ENCODE measurements around the gene DLG2.

The DLG2 gene

DNA sequence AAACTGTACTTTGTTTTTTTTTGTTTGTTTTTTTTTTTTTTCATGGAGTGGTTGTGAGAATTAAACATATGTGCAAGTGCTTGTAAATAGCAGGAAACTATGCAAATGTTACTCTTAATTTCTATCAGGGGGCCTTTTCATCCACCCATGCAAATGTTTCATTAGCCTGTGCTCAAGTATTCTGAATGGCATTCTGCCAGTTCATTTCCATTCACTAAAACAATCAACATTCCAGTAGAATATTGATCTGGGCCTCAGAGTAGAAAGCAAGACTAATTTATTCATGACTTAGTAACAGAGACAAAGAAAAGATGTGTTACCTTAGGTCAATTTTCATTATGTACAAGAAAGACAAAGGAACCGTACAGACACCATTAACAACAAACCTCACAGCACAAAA lies 971.4 kb downstream of the DLG2 start:
- DNase-seq (ENCODE audit: low read depth) = no peak

DNA sequence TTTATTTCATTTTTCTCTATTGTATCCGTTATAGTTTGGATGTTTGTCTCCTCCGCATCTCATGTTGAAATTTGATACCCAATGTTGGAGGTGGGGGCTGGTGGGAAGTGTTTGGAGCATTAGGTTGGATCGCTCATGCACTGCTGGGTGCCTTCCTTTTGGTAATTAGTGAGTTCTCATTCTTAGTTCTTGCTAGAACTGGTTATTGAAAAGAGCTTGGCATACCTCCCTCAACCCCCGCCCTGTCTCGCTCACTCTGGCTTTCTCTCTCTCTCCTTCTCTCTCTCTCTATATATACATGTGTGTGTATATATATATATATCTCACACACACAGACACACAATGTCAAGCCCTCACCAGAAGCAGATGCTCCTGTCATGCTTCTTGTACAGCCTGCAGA lies 978.7 kb downstream of the DLG2 start:
- DNase-seq (ENCODE audit: low read depth) = no peak

DNA sequence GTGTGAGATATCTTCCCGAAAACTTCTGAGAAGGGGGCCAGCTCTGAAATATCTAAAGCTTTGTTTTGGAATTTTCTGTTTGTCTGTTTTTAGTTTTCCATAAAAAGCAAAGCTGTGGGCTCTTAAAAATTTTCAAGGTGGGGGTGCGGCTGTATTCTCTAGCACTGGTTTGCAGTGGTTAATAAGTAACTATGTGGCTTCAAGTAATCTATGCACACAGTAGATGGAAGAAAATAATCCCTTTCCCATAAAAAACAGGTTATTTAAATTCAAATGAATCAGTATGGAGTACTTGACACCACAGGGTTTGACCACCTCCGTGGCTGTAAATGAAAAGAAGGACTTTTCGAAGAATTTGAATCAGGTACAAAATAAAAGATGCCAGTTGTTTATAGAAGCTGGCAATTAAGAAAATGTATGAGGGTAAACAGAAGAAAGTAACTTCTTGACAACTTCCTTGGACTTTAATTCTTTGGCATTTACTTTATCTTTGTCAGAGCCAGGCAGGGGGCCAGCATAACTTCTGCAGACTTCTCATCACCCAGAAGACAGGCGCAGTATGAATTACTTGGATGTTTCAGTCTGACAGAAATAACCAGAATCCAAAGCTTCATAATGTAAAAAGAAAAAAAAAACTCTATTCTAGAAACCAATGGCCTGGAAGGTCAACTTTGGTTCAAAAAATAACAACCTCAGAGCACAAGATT lies 981.0 kb downstream of the DLG2 start:
- DNase-seq (ENCODE audit: low read depth) = no peak

DNA sequence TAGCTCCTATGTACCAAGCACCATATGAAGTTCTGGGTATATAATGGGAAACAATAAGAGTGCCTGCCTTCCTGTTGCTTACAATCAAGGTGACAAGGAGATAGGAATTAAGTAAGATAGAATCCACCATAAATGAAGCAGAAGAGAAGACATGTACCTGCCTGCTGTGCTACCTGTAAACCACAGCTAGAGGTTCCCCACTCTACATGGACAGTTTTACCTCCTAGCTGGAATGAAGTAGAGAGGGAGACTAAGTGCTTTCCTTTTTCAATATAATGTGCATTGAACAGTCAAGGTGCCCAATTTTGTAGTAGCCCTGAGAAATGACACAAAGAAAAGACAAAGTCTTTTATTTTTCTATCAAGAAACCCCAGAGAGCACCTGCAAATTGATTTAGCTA lies 984.6 kb downstream of the DLG2 start:
- no peak for DNase-seq (ENCODE audit: low read depth)

DNA sequence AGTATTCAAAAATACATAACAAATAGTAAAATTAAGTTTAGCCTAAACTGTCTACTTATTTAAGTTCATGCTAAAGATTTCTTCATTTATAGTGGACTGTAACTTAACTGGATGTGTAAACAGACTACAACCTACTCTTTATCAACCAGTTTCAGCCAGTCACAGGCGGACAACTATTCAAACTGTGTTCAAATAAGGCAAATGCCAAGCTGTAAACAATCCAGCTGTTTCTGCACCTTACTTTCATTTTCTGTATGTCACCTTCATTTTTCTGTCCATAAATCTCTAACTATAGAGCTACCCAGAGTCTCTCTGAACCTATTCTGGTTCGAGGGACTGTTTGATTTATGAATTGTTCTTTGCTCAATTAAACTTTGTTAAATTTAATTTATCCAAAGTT lies 992.8 kb downstream of the DLG2 start:
- DNase-seq (ENCODE audit: low read depth) = no peak

DNA sequence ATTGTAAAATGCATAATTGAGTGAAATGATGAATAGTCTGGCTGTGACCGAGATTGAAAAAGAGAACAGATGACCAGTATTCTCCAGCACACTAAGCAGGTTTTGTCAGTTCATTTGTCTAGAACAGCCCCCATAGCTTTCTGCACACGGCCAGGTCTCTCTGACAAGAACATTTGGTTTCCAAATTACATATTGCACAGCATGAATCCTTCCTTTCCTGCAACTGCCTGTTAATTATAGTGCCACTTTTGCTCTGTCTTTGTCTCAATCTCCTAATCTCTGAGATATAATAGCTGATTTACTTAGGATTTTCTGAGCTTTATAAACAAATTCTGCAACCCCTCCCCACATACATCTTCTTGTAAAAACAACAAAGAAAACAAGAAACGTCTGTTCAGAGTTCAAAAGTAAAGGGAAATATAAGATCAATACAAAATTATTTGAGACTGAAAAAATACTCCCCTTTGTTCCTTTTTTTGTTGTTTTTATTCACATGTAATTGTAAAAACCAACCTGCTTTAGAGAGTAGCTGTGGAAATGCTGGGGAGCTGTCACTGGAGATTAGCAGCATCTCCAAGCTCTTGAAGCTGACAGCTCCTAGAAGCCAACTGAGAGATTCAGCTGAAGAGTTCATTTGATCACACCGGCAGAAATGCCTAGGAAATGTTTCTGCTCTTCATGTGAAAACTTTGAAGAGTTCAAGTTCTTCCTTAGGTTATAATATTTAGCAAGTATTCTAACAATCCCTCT lies 998.1 kb downstream of the DLG2 start:
- no peak for DNase-seq (ENCODE audit: low read depth)

DNA sequence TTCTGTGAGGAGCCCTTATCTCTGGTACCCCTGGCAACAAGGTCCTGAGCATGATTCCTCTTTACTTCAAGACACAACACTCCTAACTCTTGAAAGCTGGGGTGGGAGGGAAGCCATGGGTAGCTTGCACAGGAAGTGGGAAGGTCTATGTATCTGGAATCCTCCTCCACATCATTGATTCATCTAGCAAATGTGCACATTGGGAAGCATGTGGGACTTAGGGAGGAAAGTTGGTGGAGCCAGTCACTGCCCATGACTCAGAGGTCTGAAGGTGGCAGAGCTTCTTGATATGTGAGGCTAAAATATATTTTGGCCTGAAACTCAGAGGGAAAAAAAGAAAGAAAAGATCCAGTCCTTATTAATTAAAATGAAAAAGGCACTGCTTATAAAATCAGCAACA lies 1000.9 kb downstream of the DLG2 start:
- DNase-seq (ENCODE audit: low read depth) = no peak

DNA sequence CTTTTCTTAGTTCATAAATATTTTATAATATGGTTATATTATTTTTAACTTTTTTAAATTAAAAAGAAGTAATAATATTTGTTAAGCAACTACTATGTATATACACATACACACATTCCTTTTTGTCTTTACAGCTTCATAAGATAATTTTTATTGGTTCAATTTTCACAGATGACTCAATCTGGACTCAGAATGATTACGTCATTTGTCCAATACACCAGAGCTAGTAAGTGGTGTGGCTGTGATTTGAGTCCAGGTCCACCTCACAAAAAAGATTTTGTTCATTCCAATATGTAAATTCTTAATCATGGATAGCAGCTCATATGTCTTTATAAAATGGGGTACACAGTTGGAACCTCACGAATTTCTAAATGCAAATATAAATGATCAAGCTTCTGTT lies 1014.5 kb downstream of the DLG2 start:
- no peak for DNase-seq (ENCODE audit: low read depth)

DNA sequence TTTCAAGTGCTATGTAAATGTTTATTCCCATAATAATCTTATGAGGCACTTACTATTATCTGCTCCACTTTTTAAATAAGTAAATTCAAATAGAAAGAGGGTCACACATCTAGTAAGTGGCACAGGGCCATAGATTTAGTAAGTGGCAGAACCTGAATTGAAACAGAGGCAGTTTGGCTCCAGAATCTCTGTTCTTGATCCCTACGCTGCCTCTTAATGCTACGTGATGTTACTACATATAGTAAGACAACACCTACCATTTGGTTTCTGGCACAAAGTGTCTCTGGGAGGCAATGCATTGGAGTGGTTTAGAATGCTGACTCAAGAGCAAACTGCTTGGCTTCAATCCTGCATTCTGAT lies 1018.3 kb downstream of the DLG2 start:
- no peak for DNase-seq (ENCODE audit: low read depth)

DNA sequence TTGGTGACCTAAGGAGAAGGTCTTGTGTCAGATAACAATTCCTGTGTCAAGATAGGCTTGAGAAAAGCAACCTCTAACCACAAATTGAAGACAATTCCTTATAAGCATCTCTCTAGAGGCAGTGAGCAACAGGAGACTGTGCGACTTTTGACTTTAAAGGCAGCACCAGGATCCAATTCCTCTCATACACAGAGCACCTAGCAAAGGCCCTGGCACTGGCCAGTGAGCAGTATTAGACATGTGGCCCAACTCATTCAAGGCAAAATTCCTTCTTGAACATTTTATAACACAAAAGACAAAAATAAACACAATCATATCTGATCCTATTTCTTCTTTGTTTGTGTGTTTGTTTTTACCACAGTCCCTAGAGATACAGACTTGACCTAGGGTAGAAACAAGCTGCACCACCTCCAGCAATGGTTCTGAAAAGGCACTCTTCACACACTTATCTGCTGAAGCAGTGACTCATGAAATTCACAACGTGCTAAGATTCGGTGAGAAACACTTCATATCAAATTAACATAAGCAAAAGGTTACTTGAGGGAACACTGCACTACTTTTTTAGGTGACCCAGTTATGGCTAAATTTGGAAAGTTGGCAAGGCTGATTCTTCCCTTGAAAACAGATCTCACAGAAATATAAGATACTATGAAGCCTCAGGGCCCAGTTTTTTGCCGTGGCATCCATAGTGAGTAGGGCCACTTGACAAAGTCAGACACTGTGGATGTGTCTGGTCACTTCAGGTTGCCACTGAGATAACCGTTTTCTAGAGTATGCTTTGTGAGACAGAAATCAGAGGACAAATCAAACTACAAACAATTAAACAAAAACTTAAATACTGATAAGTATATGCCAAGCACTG lies 1018.9 kb downstream of the DLG2 start:
- no peak for DNase-seq (ENCODE audit: low read depth)

DNA sequence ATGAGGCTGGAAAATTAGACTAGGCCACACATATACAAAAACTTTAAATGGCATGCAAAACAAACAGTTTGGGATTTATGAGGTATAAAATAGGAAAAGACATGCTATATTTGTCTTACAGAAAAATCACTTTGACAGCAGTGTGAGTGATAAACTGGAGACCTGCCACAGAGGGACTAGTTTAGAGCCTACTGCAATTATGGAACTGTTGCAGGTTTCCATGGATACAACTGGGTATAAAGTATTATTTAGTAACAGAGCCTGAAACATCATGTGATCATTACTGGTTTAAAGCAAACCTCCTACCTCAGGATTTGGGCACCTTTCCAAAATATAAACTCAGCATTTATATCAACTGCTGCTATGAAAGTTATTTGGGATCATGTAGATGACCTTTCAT lies 1032.5 kb downstream of the DLG2 start:
- no peak for DNase-seq (ENCODE audit: low read depth)

DNA sequence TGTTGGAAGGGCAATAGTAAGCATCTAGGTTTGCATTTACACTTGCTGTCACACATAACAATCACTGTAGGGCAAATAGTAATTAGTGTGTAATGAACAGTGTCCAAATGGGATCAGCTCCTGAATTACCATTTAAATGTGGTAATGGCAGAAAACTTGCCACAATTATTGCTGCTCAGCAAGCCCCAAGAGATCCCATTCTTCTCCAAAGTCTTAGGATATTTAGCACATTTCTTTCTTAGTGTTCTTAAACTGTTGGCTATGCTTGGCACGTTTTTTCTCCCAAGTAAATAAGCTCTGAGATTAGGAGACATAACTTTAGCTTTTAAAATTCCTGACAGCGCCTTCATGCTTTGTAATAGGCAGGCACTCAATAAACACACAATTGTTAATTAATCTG lies 1037.0 kb downstream of the DLG2 start:
- no peak for DNase-seq (ENCODE audit: low read depth)

DNA sequence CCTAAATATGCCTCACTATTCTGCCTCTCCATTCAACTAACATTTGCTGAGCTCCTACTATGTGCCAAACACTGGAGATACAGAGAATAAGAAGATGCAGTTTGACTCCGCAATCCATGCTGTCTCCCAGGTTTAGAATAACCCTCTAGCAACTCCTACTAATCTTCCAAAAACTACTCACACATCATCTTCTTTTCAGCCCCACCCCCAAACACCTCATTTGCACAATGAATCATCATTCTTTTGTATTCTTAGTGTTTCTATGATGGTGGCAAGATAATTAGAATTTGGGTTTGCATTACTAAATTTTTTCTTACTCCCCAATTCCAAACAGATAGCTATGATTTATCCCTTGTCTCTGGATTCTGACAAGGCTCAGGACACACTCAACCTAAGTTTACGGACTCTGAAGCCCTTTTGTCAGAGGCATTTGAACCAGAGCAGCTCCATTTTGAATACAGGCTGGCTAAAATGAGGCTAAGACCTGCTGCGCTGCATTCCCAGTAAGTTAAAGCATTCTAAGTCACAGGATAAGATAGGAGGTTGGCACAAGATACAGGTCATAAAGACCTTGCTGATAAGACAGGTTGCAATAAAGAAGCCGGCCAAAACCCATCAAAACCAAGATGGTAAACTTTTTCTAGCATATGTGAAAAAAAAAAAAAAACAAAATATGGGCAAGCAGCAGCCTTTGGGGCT lies 1038.9 kb downstream of the DLG2 start:
- no peak for DNase-seq (ENCODE audit: low read depth)

DNA sequence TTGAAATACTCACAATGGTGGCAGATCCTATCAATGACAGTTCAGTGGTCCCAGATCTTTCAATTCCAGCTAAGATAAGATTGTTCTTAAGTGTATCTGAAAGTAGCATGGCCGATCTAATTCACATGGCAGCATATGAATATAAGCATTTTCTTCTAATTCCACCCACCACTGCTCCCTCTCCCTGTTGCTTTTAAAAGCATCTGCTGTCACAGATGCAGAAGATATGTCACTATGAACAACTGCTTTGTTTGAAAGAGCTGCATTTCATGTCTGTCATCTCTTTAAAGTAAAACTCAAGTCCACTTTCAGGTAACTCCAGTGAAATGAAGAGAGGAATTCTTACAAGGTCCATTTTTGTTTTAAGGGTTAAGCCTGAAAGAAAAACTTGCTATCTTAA lies 1044.0 kb downstream of the DLG2 start:
- DNase-seq (ENCODE audit: low read depth) = no peak

DNA sequence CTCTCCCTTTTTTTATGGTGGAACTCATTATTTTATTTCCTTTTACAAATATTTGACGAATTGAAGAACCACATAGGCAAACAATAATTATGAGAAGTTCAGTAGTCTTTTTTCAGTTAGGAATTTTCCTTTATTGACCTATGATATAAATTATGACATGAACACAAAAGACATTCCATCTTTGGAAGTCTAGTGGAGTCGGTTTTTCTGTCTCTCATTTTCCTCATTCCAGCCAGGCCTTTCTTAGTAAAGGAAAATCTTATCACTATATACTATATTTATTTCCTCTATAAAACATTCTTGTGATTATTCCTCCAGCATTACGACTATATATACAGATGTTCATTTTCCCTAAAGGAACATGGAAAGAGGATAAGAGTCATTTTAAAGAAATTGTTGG lies 1046.1 kb downstream of the DLG2 start:
- no peak for DNase-seq (ENCODE audit: low read depth)

DNA sequence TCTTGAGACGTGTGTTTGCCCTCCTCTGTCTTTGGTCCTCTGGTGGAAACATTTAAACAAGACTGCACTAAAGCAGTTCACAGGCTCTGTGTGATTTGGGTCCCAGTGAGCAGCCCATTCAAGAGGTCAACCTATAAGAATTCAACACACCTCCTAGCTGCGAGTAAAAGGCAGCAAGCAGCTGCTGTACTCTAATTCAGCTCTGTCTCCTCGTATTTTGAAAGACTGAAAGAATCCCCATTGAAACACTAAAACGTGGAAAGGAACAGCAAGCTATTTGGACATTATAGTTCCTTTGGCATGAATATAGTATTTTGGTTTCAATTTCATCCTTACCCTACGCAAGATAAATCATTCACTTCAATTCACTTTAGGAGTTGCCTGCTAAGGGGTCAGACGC lies 1046.7 kb downstream of the DLG2 start:
- DNase-seq (ENCODE audit: low read depth) = no peak

DNA sequence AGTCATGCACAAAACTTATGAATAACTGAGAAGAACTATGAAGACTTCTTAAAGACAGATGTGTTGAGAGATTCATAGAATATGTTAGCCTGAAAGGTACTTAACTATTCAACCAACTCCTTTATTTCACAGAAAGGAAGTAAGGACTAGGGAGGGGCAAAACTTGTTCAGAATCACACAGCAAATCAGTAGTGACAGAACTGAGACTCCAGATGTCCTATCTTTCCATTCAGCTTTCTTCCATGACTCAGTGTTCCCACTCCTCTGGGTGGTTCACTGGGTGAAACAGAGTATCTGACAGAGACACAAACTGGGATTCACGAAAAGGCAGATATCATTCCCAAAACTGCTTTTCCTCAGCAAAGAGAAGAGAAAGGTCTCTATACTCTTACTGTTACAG lies 1053.3 kb downstream of the DLG2 start:
- no peak for DNase-seq (ENCODE audit: low read depth)

DNA sequence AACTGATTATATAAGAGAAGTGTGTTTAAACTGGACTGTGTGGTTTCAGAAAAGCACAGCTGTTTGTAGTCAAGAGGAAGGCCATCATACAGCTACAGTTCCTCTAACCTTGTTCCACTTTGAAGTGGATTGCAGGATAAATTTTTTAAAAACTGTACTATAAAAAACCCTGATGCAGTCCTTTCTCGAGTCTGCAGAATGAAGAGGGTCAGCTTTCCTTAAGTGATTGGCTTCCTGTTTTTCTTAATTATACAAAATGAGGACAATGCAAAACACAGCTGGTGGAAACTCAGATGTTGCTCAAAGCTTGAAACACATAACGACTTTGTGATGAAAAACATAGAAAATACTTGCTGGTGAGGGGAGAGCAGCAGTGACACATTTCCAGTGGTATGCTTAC lies 1060.5 kb downstream of the DLG2 start:
- DNase-seq (ENCODE audit: low read depth) = no peak

DNA sequence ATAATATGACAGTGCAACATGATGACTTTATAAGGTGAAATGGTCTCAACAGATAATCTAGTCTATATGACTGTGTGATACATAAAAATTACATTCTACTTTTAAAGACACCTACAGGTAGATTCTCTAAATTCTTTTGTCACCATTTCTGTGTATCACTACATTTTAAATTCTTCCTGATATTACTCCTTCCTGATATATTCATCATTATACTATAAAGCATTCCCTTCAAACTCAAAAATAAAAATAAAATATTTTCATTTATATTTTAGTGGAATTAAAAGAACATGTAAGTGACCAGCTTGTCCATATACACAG lies 1062.3 kb downstream of the DLG2 start:
- no peak for DNase-seq (ENCODE audit: low read depth)

DNA sequence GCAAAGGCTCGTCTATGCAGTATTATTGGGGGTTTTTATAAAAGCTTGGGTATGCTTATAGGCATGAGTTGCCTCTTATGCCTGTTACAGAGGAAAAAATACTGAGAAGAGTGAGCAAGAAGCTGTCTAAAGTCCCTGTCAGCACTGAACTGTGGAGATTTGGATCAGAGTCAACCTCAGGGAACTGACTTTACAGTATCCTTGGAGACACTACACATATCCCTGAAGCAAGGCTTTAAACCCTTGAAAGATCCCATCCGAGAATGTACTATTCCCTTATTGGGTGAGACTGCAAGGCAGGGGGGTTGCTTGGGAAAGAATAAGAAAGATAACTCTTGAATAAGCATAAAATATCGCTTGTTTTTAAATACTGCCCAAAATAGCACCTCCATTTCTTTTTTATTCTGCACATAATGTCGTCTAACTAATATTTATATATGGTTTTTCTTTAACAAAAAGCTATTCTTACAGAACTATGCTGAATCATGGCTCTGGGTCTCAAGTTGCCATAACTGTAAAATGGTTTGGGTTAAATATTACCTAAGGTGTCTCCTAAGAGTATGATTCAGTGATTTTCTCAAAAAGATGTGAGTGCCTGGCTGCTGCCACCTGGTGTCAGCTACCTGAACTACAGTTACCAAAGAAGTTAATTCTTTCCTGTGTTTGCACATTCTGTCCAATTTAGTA lies 1062.8 kb downstream of the DLG2 start:
- DNase-seq (ENCODE audit: low read depth) = no peak

DNA sequence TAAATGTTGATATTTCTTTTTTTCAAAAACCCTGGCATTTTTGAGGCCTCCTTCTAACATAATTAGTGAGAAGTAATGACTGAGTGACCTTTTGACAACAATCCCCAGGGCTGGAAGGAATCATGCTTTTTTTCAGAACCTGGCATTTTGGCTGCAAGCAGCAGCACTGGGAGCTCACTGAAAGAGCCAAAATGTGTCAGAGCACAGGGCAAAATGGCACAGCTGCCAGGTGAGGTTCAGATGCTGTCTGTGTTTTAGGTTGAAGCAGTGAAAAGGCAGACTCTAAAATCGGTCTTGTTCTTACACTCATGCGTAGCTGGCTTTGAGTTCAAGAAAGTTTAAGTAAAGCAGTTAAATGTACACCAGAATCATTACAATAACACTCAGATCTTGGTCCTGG lies 1063.8 kb downstream of the DLG2 start:
- no peak for DNase-seq (ENCODE audit: low read depth)

DNA sequence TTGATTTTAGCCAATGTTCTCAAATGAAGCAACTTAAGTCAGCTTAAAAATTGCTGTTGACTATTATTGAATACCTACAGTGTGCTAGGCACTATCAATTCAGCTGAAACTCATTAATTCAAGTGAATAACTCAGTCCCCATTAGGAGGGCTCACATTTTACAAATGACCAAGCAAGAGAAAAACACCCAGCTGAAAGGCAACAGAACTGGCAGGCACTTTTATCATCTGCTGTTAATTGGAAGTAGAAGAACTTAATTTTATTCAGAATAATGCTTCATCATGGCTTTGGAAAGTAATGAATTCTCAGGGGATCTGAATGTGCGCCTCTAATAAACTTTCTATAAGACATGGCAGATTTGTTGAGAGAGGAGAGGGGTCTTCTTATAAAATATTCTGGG lies 1066.9 kb downstream of the DLG2 start:
- DNase-seq (ENCODE audit: low read depth) = no peak
